A549 treated with AZD9567 at 1 μM for 4 hours (cell line): ENCODE data around the gene SEPHS2. TPM values are rescaled to one million over a fixed set of nuclear protein-coding genes. Genes with fewer than 3 reads are reported as not detected.

Experiments used
- total RNA-seq: library from RNA; stranded (reverse); fragments of 200-300 nt; extraction: Qiagen RNA extraction; gene quantifications from 5 replicates; pipeline ENCODE4 v1.2.3, GENCODE V29; 2022; ENCODE audit not compliant: insufficient read depth

The SEPHS2 gene, protein sequence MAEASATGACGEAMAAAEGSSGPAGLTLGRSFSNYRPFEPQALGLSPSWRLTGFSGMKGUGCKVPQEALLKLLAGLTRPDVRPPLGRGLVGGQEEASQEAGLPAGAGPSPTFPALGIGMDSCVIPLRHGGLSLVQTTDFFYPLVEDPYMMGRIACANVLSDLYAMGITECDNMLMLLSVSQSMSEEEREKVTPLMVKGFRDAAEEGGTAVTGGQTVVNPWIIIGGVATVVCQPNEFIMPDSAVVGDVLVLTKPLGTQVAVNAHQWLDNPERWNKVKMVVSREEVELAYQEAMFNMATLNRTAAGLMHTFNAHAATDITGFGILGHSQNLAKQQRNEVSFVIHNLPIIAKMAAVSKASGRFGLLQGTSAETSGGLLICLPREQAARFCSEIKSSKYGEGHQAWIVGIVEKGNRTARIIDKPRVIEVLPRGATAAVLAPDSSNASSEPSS
- total RNA-seq: 47.7 to 51.4 TPM (median 49.2 TPM) in 5 replicates

DNA sequence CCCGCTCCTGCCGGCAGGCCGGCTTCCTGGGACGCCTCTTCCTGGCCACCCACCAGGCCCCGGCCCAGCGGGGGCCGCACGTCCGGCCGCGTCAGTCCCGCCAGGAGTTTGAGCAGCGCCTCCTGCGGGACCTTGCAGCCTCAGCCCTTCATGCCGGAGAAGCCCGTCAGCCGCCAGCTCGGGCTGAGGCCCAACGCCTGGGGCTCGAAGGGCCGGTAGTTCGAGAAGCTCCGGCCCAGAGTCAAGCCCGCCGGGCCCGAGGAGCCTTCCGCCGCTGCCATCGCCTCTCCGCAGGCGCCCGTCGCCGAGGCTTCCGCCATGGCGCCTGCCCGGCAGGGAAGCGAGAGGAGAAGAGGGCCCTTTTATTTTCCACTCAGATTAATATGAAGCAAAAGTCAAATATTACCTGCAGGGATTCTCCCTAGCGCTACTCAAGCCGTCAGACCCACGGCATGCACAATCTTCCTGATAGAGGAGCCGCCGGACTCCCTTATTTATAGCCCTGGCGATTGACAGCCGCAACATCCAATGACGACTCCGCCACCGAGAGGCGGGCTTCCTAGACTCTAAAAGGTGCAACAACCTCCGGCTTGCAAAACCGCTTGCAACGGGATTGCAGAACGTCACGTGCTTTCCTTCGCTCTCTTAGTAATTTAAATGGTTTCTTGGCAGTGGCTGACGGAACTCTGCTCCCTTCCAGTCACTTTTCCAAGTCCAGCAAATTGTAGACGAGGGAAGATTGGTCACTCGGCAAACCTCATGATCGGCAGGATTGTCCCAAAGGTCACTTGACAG, at the start of gene SEPHS2:
Gene SEPHS2 (minus strand): TSS at position 467 of the 795 bp plus-strand sequence. CDS start 147 bp downstream, at position 320.

DNA sequence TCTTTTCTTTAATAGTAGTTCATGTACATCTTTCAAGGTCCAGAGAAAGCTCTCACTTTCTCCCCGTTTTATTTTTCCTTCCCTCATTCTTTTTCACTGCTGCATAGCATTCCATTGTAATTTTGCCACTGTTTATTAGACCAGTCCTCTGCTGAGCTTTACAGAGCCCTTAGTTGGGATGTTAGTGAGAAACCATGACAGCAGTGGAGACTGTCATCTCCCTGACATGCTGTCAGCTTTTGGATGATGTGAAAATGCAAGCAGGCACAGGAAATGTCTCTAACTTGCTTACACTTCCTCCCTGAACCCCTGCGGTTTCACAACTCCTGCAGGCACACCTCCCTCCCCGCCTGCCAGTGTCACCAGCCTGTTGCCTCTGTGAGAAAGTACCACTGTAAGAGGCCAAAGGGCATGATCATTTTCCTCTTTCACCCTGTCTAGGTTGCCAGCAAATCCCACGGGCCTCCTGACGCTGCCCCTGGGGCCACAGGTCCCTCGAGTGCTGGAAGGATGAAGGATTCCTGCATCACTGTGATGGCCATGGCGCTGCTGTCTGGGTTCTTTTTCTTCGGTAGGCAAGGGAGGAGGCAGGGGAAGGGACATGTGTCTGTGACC, 26.8 kb upstream of the SEPHS2 start, which contains the start of gene ITGAL:
Gene ITGAL (plus strand): TSS at position 415 of the 615 bp plus-strand sequence. CDS start 96 bp downstream, at position 511.

DNA sequence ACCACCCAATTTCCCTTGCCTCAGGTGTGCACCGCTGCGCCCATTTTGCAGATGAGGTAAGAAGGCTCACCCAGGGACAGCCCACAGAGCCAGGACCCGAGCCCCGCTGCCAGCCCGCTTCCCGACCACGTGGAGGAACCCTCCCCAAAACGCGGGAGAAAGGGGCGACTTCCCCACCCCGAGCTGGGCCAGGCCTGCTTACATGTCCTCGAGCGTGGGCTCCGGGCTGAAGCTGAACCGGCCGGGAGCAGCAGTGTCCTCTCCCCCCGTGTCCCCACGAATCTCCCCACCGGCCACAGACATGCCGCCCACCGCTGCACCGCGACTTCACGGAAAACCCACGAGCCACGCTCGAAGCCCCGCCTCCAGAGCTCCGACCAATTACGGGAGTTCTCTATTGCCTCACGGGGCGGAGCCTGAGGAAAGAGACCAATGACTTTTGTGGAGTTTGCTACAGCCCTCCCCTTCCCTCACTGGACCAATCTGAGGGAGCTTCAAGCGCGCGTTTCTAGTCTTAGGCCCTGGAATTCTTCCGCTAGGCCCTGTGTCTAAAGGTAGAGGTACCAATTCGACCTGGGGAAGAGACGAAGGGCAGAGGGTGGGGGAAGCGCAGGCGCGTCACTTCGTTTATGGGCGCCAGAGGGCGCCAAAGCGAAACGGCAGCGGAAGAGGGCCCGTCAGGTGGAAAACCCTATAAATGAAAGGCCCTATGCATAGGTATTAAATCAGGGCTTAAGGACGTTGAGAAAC, 15.8 kb downstream of the SEPHS2 start, which contains the start of gene DCTPP1:
Gene DCTPP1 (minus strand): TSS at position 353 of the 750 bp plus-strand sequence. CDS start 50 bp downstream, at position 303.

DNA sequence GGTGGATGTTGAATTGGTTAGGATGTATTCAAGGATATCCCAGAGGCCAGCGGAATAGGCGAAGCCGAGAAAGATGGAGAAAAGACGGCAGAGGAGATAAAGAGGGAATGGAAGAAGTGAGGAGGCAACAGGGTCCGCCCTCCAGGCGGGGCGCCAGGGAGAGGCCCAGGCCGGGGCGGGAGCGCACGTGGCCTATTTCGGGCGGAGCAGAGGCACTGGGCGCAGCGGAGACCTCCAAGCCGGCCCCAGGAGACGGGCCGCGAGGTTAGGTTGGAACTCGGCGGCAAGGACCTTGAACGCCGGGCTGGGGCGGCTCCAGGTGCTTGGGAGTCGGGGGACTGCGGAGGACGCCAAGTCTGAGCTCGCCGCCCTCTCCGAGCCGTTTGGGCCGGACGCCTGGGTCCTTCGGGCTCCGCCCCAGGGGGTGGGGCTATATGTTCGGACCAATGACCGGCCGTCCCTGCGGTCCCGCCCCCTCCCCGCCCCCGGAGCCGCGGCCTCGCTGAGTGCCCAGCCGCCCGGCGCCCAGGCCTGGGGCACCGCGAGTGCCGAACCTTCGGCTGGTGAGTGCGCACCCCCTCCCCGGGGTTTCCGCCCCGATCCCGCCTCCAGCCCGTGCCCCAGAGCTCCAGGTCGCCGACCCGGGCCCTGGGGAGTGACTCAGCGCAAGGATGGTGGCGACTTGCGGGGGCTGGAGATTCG, 38.4 kb downstream of the SEPHS2 start, which contains the start of gene ZNF771:
Gene ZNF771 (plus strand): TSS at position 505 of the 702 bp plus-strand sequence. CDS start 448 bp downstream, outside the sequence.

DNA sequence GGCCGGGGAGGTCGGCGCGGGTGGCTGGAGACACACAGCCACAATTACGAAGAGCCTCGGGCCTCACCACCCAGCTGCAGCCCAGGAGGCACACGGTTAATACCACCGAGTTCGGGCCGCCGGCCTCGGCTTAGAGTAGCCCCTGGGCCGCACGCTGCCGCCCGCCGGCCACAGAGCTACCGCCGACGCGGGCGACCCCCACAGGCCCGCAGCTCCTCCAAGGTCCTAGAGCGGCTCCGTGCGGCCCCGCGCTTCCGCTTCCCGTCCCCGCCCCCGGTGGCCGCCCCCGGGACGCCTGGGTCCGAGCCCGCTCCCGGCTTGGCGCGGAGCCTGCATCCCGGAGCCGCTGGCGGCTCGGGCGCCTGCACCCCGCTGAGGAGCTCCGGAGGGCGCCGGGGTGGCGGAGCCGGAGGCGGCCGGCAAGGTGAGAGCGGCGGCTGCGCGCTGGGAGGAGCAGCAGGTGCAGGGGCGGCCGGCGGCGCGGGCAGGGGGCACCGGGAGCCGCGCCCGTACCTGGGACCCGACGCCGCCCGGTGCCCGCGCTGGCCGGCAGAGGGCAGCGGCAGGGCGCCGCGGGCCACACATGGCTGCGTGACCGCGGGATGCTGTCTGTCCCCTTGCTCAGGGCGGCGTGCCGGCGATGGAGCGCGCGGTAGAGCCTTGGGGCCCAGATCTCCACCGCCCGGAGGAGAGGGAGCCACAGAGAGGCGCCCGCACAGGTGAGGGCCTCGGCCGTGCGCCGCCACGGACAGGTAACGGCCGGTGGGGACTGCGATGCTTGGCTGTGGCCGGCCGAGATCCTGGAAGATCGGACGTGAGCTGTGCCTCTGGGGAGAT, 50.3 kb downstream of the SEPHS2 start, which contains the start of gene ZNF48:
Gene ZNF48 (plus strand): TSS at position 266 of the 837 bp plus-strand sequence. CDS start 375 bp downstream, at position 641.

Other genes starting within 250 kb of the SEPHS2 start
- 5.6 to 28.8 TPM (median 7.8 TPM) in 5 replicates for gene SULT1A3, start 246.6 kb downstream of the SEPHS2 start, total RNA-seq
- 2.7 to 3.0 TPM (median 2.8 TPM) in 4 of 5 replicates, not detected in the other for gene NPIPB13, start 197.4 kb downstream of the SEPHS2 start, total RNA-seq
- gene CD2BP2, start 90.6 kb downstream of the SEPHS2 start, total RNA-seq: 63.2 to 69.6 TPM (median 67.9 TPM) in 5 replicates
- gene TBC1D10B, start 75.4 kb downstream of the SEPHS2 start, total RNA-seq: 20.4 to 31.0 TPM (median 30.3 TPM) in 5 replicates
- 0.14 to 0.69 TPM (median 0.57 TPM) in 3 of 5 replicates, not detected in the others for gene MYL11, start 71.1 kb downstream of the SEPHS2 start, total RNA-seq
- 2.0 to 2.3 TPM (median 2.1 TPM) in 4 of 5 replicates, not detected in the other for gene SEPTIN1, start 63.3 kb downstream of the SEPHS2 start, total RNA-seq
- 13.4 to 15.0 TPM (median 14.1 TPM) in 5 replicates for gene ZNF48, start 50.5 kb downstream of the SEPHS2 start, total RNA-seq
- 1.4 to 6.2 TPM (median 5.9 TPM) in 5 replicates for gene ZNF771, start 38.3 kb downstream of the SEPHS2 start, total RNA-seq
- gene DCTPP1, start 15.8 kb downstream of the SEPHS2 start, total RNA-seq: 103 to 132 TPM (median 123 TPM) in 5 replicates
- 0.03 to 0.23 TPM (median 0.11 TPM) in 4 of 5 replicates, not detected in the other for gene ITGAL, start 26.9 kb upstream of the SEPHS2 start, total RNA-seq
- 44.5 to 46.8 TPM (median 45.0 TPM) in 5 replicates for gene ZNF768, start 80.7 kb upstream of the SEPHS2 start, total RNA-seq
- 2.7 to 4.1 TPM (median 3.6 TPM) in 5 replicates for gene ZNF747, start 89.0 kb upstream of the SEPHS2 start, total RNA-seq
- gene ZNF764, start 112.5 kb upstream of the SEPHS2 start, total RNA-seq: 2.6 to 6.4 TPM (median 5.3 TPM) in 5 replicates
- gene ZNF688, start 125.8 kb upstream of the SEPHS2 start, total RNA-seq: 4.0 to 7.2 TPM (median 6.5 TPM) in 5 replicates
- gene ZNF785, start 139.8 kb upstream of the SEPHS2 start, total RNA-seq: not detected in 5 replicates
- 6.6 to 12.3 TPM (median 7.1 TPM) in 5 replicates for gene ZNF689, start 164.5 kb upstream of the SEPHS2 start, total RNA-seq
- 16.0 to 27.0 TPM (median 24.8 TPM) in 5 replicates for gene PRR14, start 205.1 kb upstream of the SEPHS2 start, total RNA-seq
- 24.2 to 42.2 TPM (median 40.4 TPM) in 5 replicates for gene FBRS, start 212.6 kb upstream of the SEPHS2 start, total RNA-seq